GM12873 (cell line): Measurements from ENCODE around the gene SLA2.
A peak's percentile ranks its signal among the peaks of the same experiment; 100 is the strongest.

Experiments
- CTCF ChIP-seq: IDR thresholded peaks from 2 replicates; pipeline ENCODE4 v1.5.1; 2012; ENCODE audit warnings: low read depth, mild to moderate bottlenecking, moderate library complexity, low read length, control low read depth; ENCODE audit not compliant: insufficient read depth; ENCODE audit errors: missing control alignments

The SLA2 gene

GRCh38 chr20:36677422-36677771 is 31.4 kb upstream of the SLA2 start:
- no peak for TF ChIP-seq CTCF

- TF ChIP-seq CTCF = no peak
Observed at GRCh38 chr20:36676701-36677421, 30.9 kb upstream of the SLA2 start.

- TF ChIP-seq CTCF = no peak
Observed at GRCh38 chr20:36672991-36673390, 27.0 kb upstream of the SLA2 start.

- TF ChIP-seq CTCF = no peak
Observed at GRCh38 chr20:36670665-36671357, 24.8 kb upstream of the SLA2 start.

- peak; percentile 22 for TF ChIP-seq CTCF
Observed at GRCh38 chr20:36666181-36666740, 20.3 kb upstream of the SLA2 start.

- TF ChIP-seq CTCF = no peak
Observed at GRCh38 chr20:36663031-36663430, 17.0 kb upstream of the SLA2 start.

GRCh38 chr20:36658300-36658699 is 12.3 kb upstream of the SLA2 start:
- TF ChIP-seq CTCF = no peak
